ENCODE results near the gene CAPN12.

CAPN12 gene

GRCh38 chr19:38710928-38711725 is 33.1 kb downstream of the CAPN12 start:
- no peak for DNase-seq (ENCODE audit: low read depth in 2 of 2)

GRCh38 chr19:38710416-38710702 is 33.9 kb downstream of the CAPN12 start:
- DNase-seq (ENCODE audit: low read depth in 2 of 2) = no peak

- no peak for DNase-seq (ENCODE audit: low read depth in 2 of 2)
These were observed 34.4 kb downstream of the CAPN12 start for GRCh38 chr19:38709671-38710415.

- no peak for DNase-seq (ENCODE audit: low read depth in 2 of 2)
These were observed 35.2 kb downstream of the CAPN12 start for GRCh38 chr19:38709119-38709518.

GRCh38 chr19:38708413-38709024 is 35.8 kb downstream of the CAPN12 start:
- no peak for DNase-seq (ENCODE audit: low read depth in 2 of 2)

GRCh38 chr19:38707512-38708114 is 36.7 kb downstream of the CAPN12 start:
- no peak for DNase-seq (ENCODE audit: low read depth in 2 of 2)

GRCh38 chr19:38706792-38707511 is 37.3 kb downstream of the CAPN12 start:
- no peak for DNase-seq (ENCODE audit: low read depth in 2 of 2)

- no peak for DNase-seq (ENCODE audit: low read depth in 2 of 2)
These were observed 38.9 kb downstream of the CAPN12 start for GRCh38 chr19:38705197-38706019.

- no peak for DNase-seq (ENCODE audit: low read depth in 2 of 2)
These were observed 39.7 kb downstream of the CAPN12 start for GRCh38 chr19:38704488-38705026.

GRCh38 chr19:38703509-38703908 is 40.8 kb downstream of the CAPN12 start:
- DNase-seq (ENCODE audit: low read depth in 2 of 2) = no peak

GRCh38 chr19:38702278-38702677 is 42.0 kb downstream of the CAPN12 start:
- no peak for DNase-seq (ENCODE audit: low read depth in 2 of 2)

- DNase-seq (ENCODE audit: low read depth in 2 of 2) = no peak
These were observed 42.7 kb downstream of the CAPN12 start for GRCh38 chr19:38701455-38702063.

- no peak for DNase-seq (ENCODE audit: low read depth in 2 of 2)
These were observed 43.3 kb downstream of the CAPN12 start for GRCh38 chr19:38700902-38701454.

- DNase-seq (ENCODE audit: low read depth in 2 of 2) = no peak
These were observed 43.8 kb downstream of the CAPN12 start for GRCh38 chr19:38700350-38700901.

- no peak for DNase-seq (ENCODE audit: low read depth in 2 of 2)
These were observed 44.5 kb downstream of the CAPN12 start for GRCh38 chr19:38699647-38700349.

- no peak for DNase-seq (ENCODE audit: low read depth in 2 of 2)
These were observed 45.3 kb downstream of the CAPN12 start for GRCh38 chr19:38699027-38699346.

GRCh38 chr19:38698225-38699026 is 45.8 kb downstream of the CAPN12 start:
- DNase-seq (ENCODE audit: low read depth in 2 of 2) = no peak

GRCh38 chr19:38697641-38698071 is 46.6 kb downstream of the CAPN12 start:
- no peak for DNase-seq (ENCODE audit: low read depth in 2 of 2)
